Ishikawa (cell line): ENCODE results near the gene SOX6.

ENCODE experiments used
- CEBPB ChIP-seq: IDR thresholded peaks from 2 replicates; pipeline ENCODE4 v1.6.1; 2012
- CREB1 ChIP-seq: IDR thresholded peaks from 2 replicates; pipeline ENCODE4 v1.6.1; 2012; ENCODE audit warnings: low read depth
- EP300 ChIP-seq: IDR thresholded peaks from 2 replicates; pipeline ENCODE4 v1.6.1; 2012; ENCODE audit warnings: borderline replicate concordance
- FOXM1 ChIP-seq: IDR thresholded peaks from 2 replicates; pipeline ENCODE4 v1.6.1; 2012; ENCODE audit warnings: low read depth, borderline replicate concordance
- RAD21 ChIP-seq: IDR thresholded peaks from 2 replicates; pipeline ENCODE4 v1.6.1; 2012; ENCODE audit warnings: low read depth
- TAF1 ChIP-seq: IDR thresholded peaks from 2 replicates; pipeline ENCODE4 v1.6.1; 2012; ENCODE audit warnings: low read depth, mild to moderate bottlenecking
- TCF12 ChIP-seq: IDR thresholded peaks from 2 replicates; pipeline ENCODE4 v1.6.1; 2012; ENCODE audit warnings: low read depth
- TEAD4 ChIP-seq: IDR thresholded peaks from 2 replicates; pipeline ENCODE4 v1.6.1; 2012
- YY1 ChIP-seq: IDR thresholded peaks from 2 replicates; pipeline ENCODE4 v1.6.1; 2012; ENCODE audit warnings: low read depth
- ZBTB7A ChIP-seq: IDR thresholded peaks from 2 replicates; pipeline ENCODE4 v1.6.1; 2012; ENCODE audit warnings: low read depth
- TF ChIP-seq, protein P1 (sequence below): IDR thresholded peaks from 2 replicates; pipeline ENCODE4 v1.6.1; 2012
- TF ChIP-seq, protein P2 (sequence below): IDR thresholded peaks from 2 replicates; pipeline ENCODE4 v1.6.1; 2012
- TF ChIP-seq, protein P3 (sequence below): IDR thresholded peaks from 2 replicates; pipeline ENCODE4 v1.6.1; 2012; ENCODE audit warnings: low read depth, mild to moderate bottlenecking

DNA sequence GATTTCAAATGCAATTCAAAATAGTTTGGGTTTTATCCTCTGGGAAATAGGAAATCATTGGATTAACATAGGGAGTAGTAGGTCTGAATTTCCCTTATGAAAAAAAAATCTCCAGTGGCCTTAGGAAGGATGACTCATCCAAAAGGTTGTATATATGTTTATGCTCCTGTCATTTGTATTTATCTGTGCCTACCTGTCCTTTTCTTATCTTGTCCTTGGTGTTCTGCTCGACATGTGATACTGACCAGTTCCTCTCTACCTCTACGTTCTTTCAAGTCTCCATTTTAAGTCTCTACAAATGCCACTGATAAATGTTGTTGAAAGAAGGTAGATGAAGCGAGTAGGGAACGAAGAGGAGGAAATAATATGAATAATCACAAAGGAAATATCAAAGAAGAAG lies 3.0 kb upstream of the SOX6 start:
- no peak for TF ChIP-seq YY1
- TF ChIP-seq, protein P1, sequence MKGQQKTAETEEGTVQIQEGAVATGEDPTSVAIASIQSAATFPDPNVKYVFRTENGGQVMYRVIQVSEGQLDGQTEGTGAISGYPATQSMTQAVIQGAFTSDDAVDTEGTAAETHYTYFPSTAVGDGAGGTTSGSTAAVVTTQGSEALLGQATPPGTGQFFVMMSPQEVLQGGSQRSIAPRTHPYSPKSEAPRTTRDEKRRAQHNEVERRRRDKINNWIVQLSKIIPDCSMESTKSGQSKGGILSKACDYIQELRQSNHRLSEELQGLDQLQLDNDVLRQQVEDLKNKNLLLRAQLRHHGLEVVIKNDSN, result no peak
- no peak for TF ChIP-seq CEBPB
- TF ChIP-seq TAF1, result no peak
- TF ChIP-seq, protein P2, sequence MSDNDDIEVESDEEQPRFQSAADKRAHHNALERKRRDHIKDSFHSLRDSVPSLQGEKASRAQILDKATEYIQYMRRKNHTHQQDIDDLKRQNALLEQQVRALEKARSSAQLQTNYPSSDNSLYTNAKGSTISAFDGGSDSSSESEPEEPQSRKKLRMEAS, result no peak
- no peak for TF ChIP-seq ZBTB7A
- TF ChIP-seq, protein P3, sequence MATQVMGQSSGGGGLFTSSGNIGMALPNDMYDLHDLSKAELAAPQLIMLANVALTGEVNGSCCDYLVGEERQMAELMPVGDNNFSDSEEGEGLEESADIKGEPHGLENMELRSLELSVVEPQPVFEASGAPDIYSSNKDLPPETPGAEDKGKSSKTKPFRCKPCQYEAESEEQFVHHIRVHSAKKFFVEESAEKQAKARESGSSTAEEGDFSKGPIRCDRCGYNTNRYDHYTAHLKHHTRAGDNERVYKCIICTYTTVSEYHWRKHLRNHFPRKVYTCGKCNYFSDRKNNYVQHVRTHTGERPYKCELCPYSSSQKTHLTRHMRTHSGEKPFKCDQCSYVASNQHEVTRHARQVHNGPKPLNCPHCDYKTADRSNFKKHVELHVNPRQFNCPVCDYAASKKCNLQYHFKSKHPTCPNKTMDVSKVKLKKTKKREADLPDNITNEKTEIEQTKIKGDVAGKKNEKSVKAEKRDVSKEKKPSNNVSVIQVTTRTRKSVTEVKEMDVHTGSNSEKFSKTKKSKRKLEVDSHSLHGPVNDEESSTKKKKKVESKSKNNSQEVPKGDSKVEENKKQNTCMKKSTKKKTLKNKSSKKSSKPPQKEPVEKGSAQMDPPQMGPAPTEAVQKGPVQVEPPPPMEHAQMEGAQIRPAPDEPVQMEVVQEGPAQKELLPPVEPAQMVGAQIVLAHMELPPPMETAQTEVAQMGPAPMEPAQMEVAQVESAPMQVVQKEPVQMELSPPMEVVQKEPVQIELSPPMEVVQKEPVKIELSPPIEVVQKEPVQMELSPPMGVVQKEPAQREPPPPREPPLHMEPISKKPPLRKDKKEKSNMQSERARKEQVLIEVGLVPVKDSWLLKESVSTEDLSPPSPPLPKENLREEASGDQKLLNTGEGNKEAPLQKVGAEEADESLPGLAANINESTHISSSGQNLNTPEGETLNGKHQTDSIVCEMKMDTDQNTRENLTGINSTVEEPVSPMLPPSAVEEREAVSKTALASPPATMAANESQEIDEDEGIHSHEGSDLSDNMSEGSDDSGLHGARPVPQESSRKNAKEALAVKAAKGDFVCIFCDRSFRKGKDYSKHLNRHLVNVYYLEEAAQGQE, result no peak
- no peak for TF ChIP-seq TEAD4
- TF ChIP-seq CREB1, result no peak
- no peak for TF ChIP-seq EP300
- TF ChIP-seq RAD21, result no peak
- no peak for TF ChIP-seq FOXM1
- no peak for TF ChIP-seq TCF12
